Testis (tissue), 3 donors: Measurements from ENCODE around the gene GPHN. TPM values are rescaled to one million over a fixed set of nuclear protein-coding genes. Genes with fewer than 3 reads are reported as not detected.
"Not testable (repeated sequence)": the region's sequence is repeated elsewhere in the genome, so short reads cannot be mapped to it uniquely, and the experiment has no call there.

Source experiments
- DNase-seq: peaks from one replicate; pipeline ENCODE4 v3.0.0-alpha.2; 2019
- H3K27ac ChIP-seq, 2 donors: fragments of 200-600 bp; sonication (generic); one replicate each; pipeline ENCODE4 v1.5.1; 2019
- H3K27me3 ChIP-seq: fragments of 200-600 bp; sonication (generic); one replicate; pipeline ENCODE4 v1.5.1; 2019
- H3K36me3 ChIP-seq: fragments of 200-600 bp; sonication (generic); one replicate; pipeline ENCODE4 v1.5.1; 2017; ENCODE audit warnings: low read depth; ENCODE audit errors: missing control alignments
- H3K4me1 ChIP-seq: fragments of 200-600 bp; sonication (generic); one replicate; pipeline ENCODE4 v1.5.1; 2019
- H3K4me3 ChIP-seq, 2 donors: fragments of 200-600 bp; sonication (generic); one replicate each; pipeline ENCODE4 v1.5.1; 2017 to 2019
- H3K9me3 ChIP-seq: fragments of 200-600 bp; sonication (generic); one replicate; pipeline ENCODE4 v1.5.1; 2017
- POLR2A ChIP-seq: fragments of 450-650 bp; IDR thresholded peaks from one replicate; pipeline ENCODE4 v1.6.1; 2017; ENCODE audit warnings: antibody characterized with exemption, mild to moderate bottlenecking, moderate library complexity
- WGBS, 2 donors: methylation state at CpG; one replicate each; pipeline ENCODE4 v1.1.5; 2018; 5-methylcytosine and 5-hydroxymethylcytosine counted together
- intact Hi-C: fragments of 100-400 bp; cut with DNase I; formaldehyde crosslinking; loops from one replicate; pipeline ENCODE4 v1.15.1; 2023; ENCODE audit warnings: low total_unique reads
- polyA plus RNA-seq: library from polyadenylated mRNA; stranded (reverse); fragments of 350-450 nt; fragmentation: Illumina TruSeq; extraction: RNeasy Lipid Tissue Mini Kit (QIAGEN cat#74804); gene quantifications from one replicate; pipeline ENCODE4 v1.2.3, GENCODE V29; 2014; ENCODE audit warnings: low read depth, low replicate concordance; ENCODE audit not compliant: insufficient read depth
- total RNA-seq, 2 donors: library from RNA; depleted of rRNA; stranded (reverse); fragments of >200 nt; gene quantifications; one replicate each; pipeline ENCODE4 v1.2.3, GENCODE V29; 2016
- TF ChIP-seq, protein P1 (sequence below), 3 experiments: fragments of 450-650 bp in 2 of 3; fragments of 200-600 bp in 1 of 3; sonication (generic) in 1 of 3; IDR thresholded peaks; one replicate each; pipeline ENCODE4 v1.5.1; 2016 to 2019; ENCODE audit warnings: antibody characterized with exemption in 3 of 3, mild to moderate bottlenecking in 2 of 3, moderate library complexity in 1 of 3

GPHN gene
- total and polyA plus RNA-seq, 3 donors from 2014 or later = 14.2 to 26.5 (median 25.4) TPM

DNA sequence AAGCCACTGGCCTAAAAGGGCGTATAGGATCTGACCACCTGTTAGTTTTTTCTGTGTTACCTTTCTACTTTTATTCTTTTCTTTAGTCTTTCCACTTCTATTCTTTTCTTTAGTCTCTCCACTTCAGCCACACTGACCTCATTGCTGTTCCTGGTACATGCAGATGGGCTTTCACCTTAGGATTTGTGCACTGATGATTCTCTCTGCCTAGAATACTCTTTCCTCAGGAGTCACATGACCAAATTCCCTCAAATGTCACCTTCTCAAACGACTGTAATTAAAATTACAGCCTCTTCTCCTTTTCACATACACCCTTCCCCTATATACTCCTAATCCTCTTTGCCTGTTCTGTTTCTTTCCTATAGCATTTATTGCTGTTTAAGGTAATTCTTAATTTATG lies 36.0 kb downstream of the GPHN start:
- intact Hi-C loops = no loop called here
- no peaks in the 10 kb centered on the region for H3K27me3 ChIP-seq
- no peak overlapping the region for H3K4me3 ChIP-seq
- no peak overlapping the region for H3K27ac ChIP-seq
- TF ChIP-seq, protein P1, sequence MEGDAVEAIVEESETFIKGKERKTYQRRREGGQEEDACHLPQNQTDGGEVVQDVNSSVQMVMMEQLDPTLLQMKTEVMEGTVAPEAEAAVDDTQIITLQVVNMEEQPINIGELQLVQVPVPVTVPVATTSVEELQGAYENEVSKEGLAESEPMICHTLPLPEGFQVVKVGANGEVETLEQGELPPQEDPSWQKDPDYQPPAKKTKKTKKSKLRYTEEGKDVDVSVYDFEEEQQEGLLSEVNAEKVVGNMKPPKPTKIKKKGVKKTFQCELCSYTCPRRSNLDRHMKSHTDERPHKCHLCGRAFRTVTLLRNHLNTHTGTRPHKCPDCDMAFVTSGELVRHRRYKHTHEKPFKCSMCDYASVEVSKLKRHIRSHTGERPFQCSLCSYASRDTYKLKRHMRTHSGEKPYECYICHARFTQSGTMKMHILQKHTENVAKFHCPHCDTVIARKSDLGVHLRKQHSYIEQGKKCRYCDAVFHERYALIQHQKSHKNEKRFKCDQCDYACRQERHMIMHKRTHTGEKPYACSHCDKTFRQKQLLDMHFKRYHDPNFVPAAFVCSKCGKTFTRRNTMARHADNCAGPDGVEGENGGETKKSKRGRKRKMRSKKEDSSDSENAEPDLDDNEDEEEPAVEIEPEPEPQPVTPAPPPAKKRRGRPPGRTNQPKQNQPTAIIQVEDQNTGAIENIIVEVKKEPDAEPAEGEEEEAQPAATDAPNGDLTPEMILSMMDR (IDR thresholded peaks at IDR 0.05) = no peak
- TF ChIP-seq POLR2A = no peak
- H3K9me3 ChIP-seq = no peaks in the 10 kb centered on the region
- no peaks in the 10 kb centered on the region for H3K4me1 ChIP-seq
- no peaks in the 10 kb centered on the region for H3K36me3 ChIP-seq
- 81 to 83% methylated on average over 2 of the region's 2 CpGs for WGBS, 2 donors
- DNase-seq = no peak

DNA sequence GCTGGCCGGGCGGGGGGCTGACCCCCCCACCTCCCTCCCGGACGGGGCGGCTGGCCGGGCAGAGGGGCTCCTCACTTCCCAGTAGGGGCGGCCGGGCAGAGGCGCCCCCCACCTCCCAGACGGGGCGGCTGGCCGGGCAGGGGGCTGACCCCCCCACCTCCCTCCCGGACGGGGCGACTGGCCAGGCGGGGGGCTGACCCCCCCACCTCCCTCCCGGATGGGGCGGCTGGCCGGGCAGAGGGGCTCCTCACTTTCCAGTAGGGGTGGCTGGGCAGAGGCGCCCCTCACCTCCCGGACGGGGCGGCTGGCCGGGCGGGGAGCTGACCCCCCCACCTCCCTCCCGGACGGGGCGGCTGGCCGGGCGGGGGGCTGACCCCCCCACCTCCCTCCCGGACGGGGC lies 37.2 kb downstream of the GPHN start:
- H3K27ac ChIP-seq, intact Hi-C loops, DNase-seq, H3K27me3 ChIP-seq, H3K36me3 ChIP-seq, H3K4me3 ChIP-seq, H3K9me3 ChIP-seq, H3K4me1 ChIP-seq: not testable (repeated sequence)
- WGBS, 2 donors = 84% methylated on average over 9 of the region's 32 CpGs; no CpG with 5 or more reads in 1 of the 2 donors

DNA sequence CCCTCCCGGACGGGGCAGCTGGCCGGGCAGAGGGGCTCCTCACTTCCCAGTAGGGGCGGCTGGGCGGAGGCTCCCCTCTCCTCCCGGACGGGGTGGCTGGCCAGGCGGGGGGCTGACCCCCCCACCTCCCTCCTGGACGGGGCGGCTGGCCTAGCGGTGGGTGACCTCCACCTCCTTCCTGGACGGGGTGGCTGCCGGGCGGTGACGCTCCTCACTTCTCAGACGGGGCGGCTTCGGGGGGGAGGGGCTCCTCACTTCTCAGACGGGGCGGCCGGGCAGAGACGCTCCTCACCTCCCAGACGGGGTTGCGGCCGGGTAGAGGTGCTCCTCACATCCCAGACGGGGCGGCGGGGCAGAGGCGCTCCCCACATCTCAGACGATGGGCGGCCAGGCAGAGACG lies 37.8 kb downstream of the GPHN start:
- 93% methylated on average over 9 of the region's 32 CpGs; no CpG with 5 or more reads in 1 of the 2 donors for WGBS, 2 donors
- DNase-seq, H3K9me3 ChIP-seq, H3K36me3 ChIP-seq, H3K27ac ChIP-seq, H3K4me1 ChIP-seq, intact Hi-C loops, H3K27me3 ChIP-seq, H3K4me3 ChIP-seq: not testable (repeated sequence)

DNA sequence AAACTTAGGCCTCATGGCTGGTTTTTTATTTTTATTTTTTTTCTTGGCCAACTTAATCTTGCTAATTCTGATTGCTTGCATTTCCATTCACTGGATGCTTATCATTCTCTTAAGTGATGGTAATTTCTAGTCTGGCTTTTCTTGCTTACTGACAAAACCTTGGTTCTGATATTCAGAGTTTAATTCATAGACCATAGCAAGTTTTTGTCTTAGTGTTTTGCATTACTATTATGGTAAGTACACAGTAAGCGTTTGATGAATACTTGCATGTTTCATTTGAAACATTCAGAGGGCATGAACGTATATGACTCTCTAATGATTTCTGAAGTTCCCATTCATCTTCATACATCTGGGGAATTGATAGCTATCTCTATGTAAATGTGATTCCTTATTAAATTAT lies 55.8 kb downstream of the GPHN start:
- Histone ChIP-seq H3K27ac (no peak overlapping the region), H3K27me3 (no peaks in the 10 kb centered on the region), H3K4me1 (no peaks in the 10 kb centered on the region), H3K9me3 (no peaks in the 10 kb centered on the region), H3K36me3 (no peaks in the 10 kb centered on the region), H3K4me3 (no peak overlapping the region)
- WGBS, 2 donors = 90 to 94% methylated on average over 2 of the region's 2 CpGs
- intact Hi-C loops = no loop called here
- TF ChIP-seq, protein P1 (IDR thresholded peaks at IDR 0.05) = no peak
- no peak for TF ChIP-seq POLR2A
- DNase-seq = no peak

DNA sequence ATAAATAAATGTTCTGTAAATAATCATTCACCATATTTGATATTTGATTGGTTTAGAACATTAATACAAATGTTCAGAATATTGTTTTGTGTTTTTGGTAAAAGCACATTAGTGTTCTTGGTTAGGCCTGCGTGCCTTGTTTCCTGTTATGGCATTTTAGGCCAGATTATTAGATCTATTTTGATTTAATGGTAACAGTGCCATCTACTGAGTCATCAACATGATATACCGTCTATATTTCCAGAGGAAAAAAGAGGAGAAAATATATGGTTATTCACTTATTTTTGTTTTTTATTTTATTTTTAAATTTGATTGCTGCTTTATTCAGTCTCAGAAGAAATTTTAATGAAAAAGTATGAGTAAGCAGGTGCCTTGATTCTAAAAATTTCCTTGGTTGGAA lies 60.3 kb downstream of the GPHN start:
- WGBS, 2 donors = 80 to 82% methylated on average over 2 of the region's 2 CpGs
- Histone ChIP-seq H3K27ac (no peak overlapping the region), H3K9me3 (no peaks in the 10 kb centered on the region), H3K4me3 (no peak overlapping the region), H3K36me3 (no peaks in the 10 kb centered on the region), H3K27me3 (no peaks in the 10 kb centered on the region), H3K4me1 (no peaks in the 10 kb centered on the region)
- TF ChIP-seq, protein P1 (IDR thresholded peaks at IDR 0.05) = no peak
- no peak for TF ChIP-seq POLR2A
- intact Hi-C loops = no loop called here
- no peak for DNase-seq

DNA sequence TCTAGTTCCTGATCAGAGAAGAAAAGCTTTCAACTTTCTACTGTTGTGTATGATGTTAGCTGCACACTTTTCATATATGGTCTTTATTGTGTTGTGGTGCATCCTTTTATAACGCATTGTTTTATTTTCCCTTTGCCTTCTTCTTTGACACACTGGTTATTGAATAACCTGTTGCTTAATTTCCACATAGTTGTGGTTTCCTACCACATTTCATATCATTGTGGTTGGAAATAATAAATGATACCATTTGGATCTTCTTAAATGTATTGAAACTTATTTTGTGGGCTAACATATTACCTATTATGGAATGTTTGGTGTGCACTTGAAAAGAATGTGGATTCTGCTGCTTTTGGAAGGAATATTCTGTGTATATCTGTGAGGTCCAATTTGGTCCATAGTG lies 64.9 kb downstream of the GPHN start:
- no peak overlapping the region for H3K4me3 ChIP-seq
- no peaks in the 10 kb centered on the region for H3K36me3 ChIP-seq
- H3K27ac ChIP-seq = no peak overlapping the region
- no peaks in the 10 kb centered on the region for H3K4me1 ChIP-seq
- TF ChIP-seq POLR2A = no peak
- TF ChIP-seq, protein P1 (IDR thresholded peaks at IDR 0.05) = no peak
- intact Hi-C loops = no loop called here
- WGBS, 2 donors = 84 to 90% methylated on average over 1 of the region's 1 CpG
- no peak for DNase-seq
- H3K27me3 ChIP-seq = no peaks in the 10 kb centered on the region
- H3K9me3 ChIP-seq = no peaks in the 10 kb centered on the region
